NCI-H345 treated with DMSO at 0.1 percent for 48 hours (cell line): ENCODE data around the gene CD79B.
"Not testable (repeated sequence)": the region's sequence is repeated elsewhere in the genome, so short reads cannot be mapped to it uniquely, and the experiment has no call there.

Experiments
- DNase-seq: peaks from one replicate; lab custom pipeline; 2025; ENCODE audit not compliant: unreplicated experiment; lab: John Stamatoyannopoulos, UW

The CD79B gene

GRCh38 chr17:63915753-63916152 is 16.4 kb downstream of the CD79B start:
- DNase-seq: not testable (repeated sequence)

GRCh38 chr17:63914471-63914870 is 17.7 kb downstream of the CD79B start:
- no peak for DNase-seq

- DNase-seq: peak; percentile 7
Measured at GRCh38 chr17:63911657-63912100, 20.5 kb downstream of the CD79B start.

- DNase-seq: no peak
Measured at GRCh38 chr17:63911041-63911635, 21.0 kb downstream of the CD79B start, which contains the start of gene CSHL1. Gene CSHL1 (minus strand): TSS chr17:63911258. CDS start chr17:63911196, 62 bp downstream.

- DNase-seq: no peak
Measured at GRCh38 chr17:63910096-63910495, 22.0 kb downstream of the CD79B start.

GRCh38 chr17:63909586-63909985 is 22.5 kb downstream of the CD79B start:
- DNase-seq: not testable (repeated sequence)

GRCh38 chr17:63907161-63907778 is 24.9 kb downstream of the CD79B start:
- not testable (repeated sequence) for DNase-seq

- not testable (repeated sequence) for DNase-seq
Measured at GRCh38 chr17:63904796-63905195, 27.3 kb downstream of the CD79B start.

GRCh38 chr17:63903787-63904201 is 28.3 kb downstream of the CD79B start:
- DNase-seq: not testable (repeated sequence)

GRCh38 chr17:63901971-63902370 is 30.2 kb downstream of the CD79B start:
- not testable (repeated sequence) for DNase-seq

GRCh38 chr17:63898899-63899798 is 33.0 kb downstream of the CD79B start:
- not testable (repeated sequence) for DNase-seq

- not testable (repeated sequence) for DNase-seq
Measured at GRCh38 chr17:63896524-63897354, 35.4 kb downstream of the CD79B start, which contains the start of gene CSH1. Gene CSH1 (minus strand): TSS chr17:63896574. CDS start chr17:63896511, 63 bp downstream.

- DNase-seq: not testable (repeated sequence)
Measured at GRCh38 chr17:63894821-63895220, 37.3 kb downstream of the CD79B start.

- not testable (repeated sequence) for DNase-seq
Measured at GRCh38 chr17:63894021-63894420, 38.1 kb downstream of the CD79B start.

GRCh38 chr17:63892316-63893037 is 39.7 kb downstream of the CD79B start:
- DNase-seq: not testable (repeated sequence)

GRCh38 chr17:63889026-63889848 is 42.9 kb downstream of the CD79B start:
- peak; percentile 7 for DNase-seq

- DNase-seq: not testable (repeated sequence)
Measured at GRCh38 chr17:63885119-63885518, 47.0 kb downstream of the CD79B start.

- DNase-seq: not testable (repeated sequence)
Measured at GRCh38 chr17:63882626-63883126, 49.5 kb downstream of the CD79B start.
